NCI-H2171 (cell line): ENCODE measurements around the gene FLNB.

Experiments
- DNase-seq: peaks from one replicate; lab custom pipeline; 2025; lab: John Stamatoyannopoulos, UW

Gene FLNB

GRCh38 chr3:58029842-58030584, 21.8 kb downstream of the FLNB start:
- peak; percentile 41 for DNase-seq

GRCh38 chr3:58032186-58032585, 24.0 kb downstream of the FLNB start:
- DNase-seq: no peak

- DNase-seq: no peak
Measured at GRCh38 chr3:58034738-58035523, 26.7 kb downstream of the FLNB start.

- DNase-seq: no peak
Measured at GRCh38 chr3:58035524-58036255, 27.5 kb downstream of the FLNB start.

GRCh38 chr3:58036293-58037032, 28.2 kb downstream of the FLNB start:
- no peak for DNase-seq

- DNase-seq: no peak
Measured at GRCh38 chr3:58037141-58037910, 29.1 kb downstream of the FLNB start.

- DNase-seq: no peak
Measured at GRCh38 chr3:58038675-58039292, 30.6 kb downstream of the FLNB start.

GRCh38 chr3:58039601-58040000, 31.4 kb downstream of the FLNB start:
- DNase-seq: no peak

- DNase-seq: no peak
Measured at GRCh38 chr3:58041182-58041825, 33.1 kb downstream of the FLNB start.

- DNase-seq: no peak
Measured at GRCh38 chr3:58041826-58042324, 33.7 kb downstream of the FLNB start.

- DNase-seq: no peak
Measured at GRCh38 chr3:58042947-58043707, 34.9 kb downstream of the FLNB start.

- DNase-seq: no peak
Measured at GRCh38 chr3:58043933-58044332, 35.7 kb downstream of the FLNB start.

GRCh38 chr3:58044691-58045483, 36.7 kb downstream of the FLNB start:
- no peak for DNase-seq

GRCh38 chr3:58047826-58048225, 39.6 kb downstream of the FLNB start:
- DNase-seq: no peak

GRCh38 chr3:58048301-58048700, 40.1 kb downstream of the FLNB start:
- DNase-seq: no peak

GRCh38 chr3:58049143-58049785, 41.0 kb downstream of the FLNB start:
- no peak for DNase-seq

GRCh38 chr3:58051196-58051595, 43.0 kb downstream of the FLNB start:
- DNase-seq: no peak
